Measurements from ENCODE around the gene ITIH6.

- TF ChIP-seq CTCF (conservative IDR thresholded peaks at IDR 0.05) (no peak), ZFX (IDR thresholded peaks at IDR 0.05) (no peak)
Measured at GRCh38 chrX:54714424-54714823, 83.6 kb downstream of the ITIH6 start.

Data from C4-2B (cell line).